RWPE2 (cell line): Measurements from ENCODE around the gene AICDA.
"Not testable (repeated sequence)": the region's sequence is repeated elsewhere in the genome, so short reads cannot be mapped to it uniquely, and the experiment has no call there.

Experiments
- ATAC-seq: fragments of 200-7000 bp; cut with Tn5 transposase; 3 replicates; pipeline ENCODE4 v1.9.1; 2021; ENCODE audit warnings: low read depth
- DNase-seq: peaks from one replicate; pipeline ENCODE4 v3.0.0-alpha.2; 2020; ENCODE audit warnings: low spot score
- H3K27ac ChIP-seq: fragments of 450-650 bp; 2 replicates; pipeline ENCODE4 v1.5.1; 2017; ENCODE audit warnings: mild to moderate bottlenecking; ENCODE audit not compliant: poor library complexity, severe bottlenecking
- H3K27me3 ChIP-seq: fragments of 250-450 bp; sonication (Bioruptor Pico); 2 replicates; pipeline ENCODE4 v1.5.1; 2021; ENCODE audit warnings: mild to moderate bottlenecking, moderate library complexity; ENCODE audit not compliant: insufficient read depth, poor library complexity, severe bottlenecking
- H3K36me3 ChIP-seq: fragments of 250-450 bp; sonication (Bioruptor Pico); 2 replicates; pipeline ENCODE4 v1.5.1; 2020; ENCODE audit warnings: low read depth, mild to moderate bottlenecking, moderate library complexity
- H3K4me1 ChIP-seq: fragments of 250-450 bp; sonication (Bioruptor Pico); 2 replicates; pipeline ENCODE4 v1.5.1; 2021; ENCODE audit warnings: mild to moderate bottlenecking, moderate library complexity; ENCODE audit not compliant: insufficient read depth, poor library complexity, severe bottlenecking
- H3K4me3 ChIP-seq: fragments of 250-450 bp; sonication (Bioruptor Pico); 2 replicates; pipeline ENCODE4 v1.5.1; 2021; ENCODE audit warnings: mild to moderate bottlenecking, moderate library complexity; ENCODE audit not compliant: severe bottlenecking
- H3K9me3 ChIP-seq: fragments of 250-450 bp; sonication (Bioruptor Pico); 2 replicates; pipeline ENCODE4 v1.5.1; 2021; ENCODE audit warnings: mild to moderate bottlenecking, moderate library complexity; ENCODE audit not compliant: severe bottlenecking
- CTCF ChIP-seq: fragments of 450-650 bp; IDR thresholded peaks from one replicate; pipeline ENCODE4 v1.5.1; 2017; ENCODE audit warnings: mild to moderate bottlenecking, moderate library complexity; ENCODE audit not compliant: poor library complexity, severe bottlenecking

AICDA gene

GRCh38 chr12:8577879-8578278 is 34.8 kb downstream of the AICDA start:
- no peak for TF ChIP-seq CTCF
- Histone ChIP-seq H3K27me3 (no peaks in the 10 kb centered on the region), H3K27ac (no peak overlapping the region), H3K9me3 (no peaks in the 10 kb centered on the region), H3K36me3 (no peaks in the 10 kb centered on the region), H3K4me1 (no peaks in the 10 kb centered on the region), H3K4me3 (no peak overlapping the region)
- DNase-seq (no peak), ATAC-seq (no peak)

DNA sequence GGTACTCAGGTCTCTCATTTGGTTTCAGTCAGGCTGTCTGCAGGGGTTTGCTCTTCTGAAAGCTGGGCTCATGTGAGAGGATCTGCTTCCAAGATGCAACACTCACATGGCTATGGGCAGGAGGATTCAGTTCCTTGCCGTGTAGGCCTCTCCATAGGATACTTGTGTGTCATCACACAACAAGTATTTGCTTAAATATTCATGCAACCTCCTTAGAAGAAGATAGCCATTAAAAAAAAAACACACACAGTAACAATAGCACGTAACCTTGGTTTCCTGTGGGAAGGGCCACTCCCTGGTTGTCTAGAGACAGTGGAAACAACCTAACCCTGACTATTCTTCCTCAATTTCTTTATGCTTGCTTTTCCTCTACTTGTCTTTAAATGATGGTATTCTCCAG is 40.2 kb downstream of the AICDA start:
- H3K27me3 ChIP-seq, result no peaks in the 10 kb centered on the region
- ATAC-seq, result no peak
- DNase-seq, result no peak
- no peaks in the 10 kb centered on the region for H3K9me3 ChIP-seq
- no peak for TF ChIP-seq CTCF
- H3K4me3 ChIP-seq, result no peak overlapping the region
- H3K4me1 ChIP-seq, result no peaks in the 10 kb centered on the region
- no peaks in the 10 kb centered on the region for H3K36me3 ChIP-seq
- no peak overlapping the region for H3K27ac ChIP-seq

- H3K36me3 ChIP-seq, result no peaks in the 10 kb centered on the region
- no peak for TF ChIP-seq CTCF
- DNase-seq (no peak), ATAC-seq (no peak)
- no peak overlapping the region for H3K27ac ChIP-seq
- no peaks in the 10 kb centered on the region for H3K27me3 ChIP-seq
- no peak overlapping the region for H3K4me3 ChIP-seq
- H3K4me1 ChIP-seq, result no peaks in the 10 kb centered on the region
- no peaks in the 10 kb centered on the region for H3K9me3 ChIP-seq
Observed at GRCh38 chr12:8566525-8566924, 46.1 kb downstream of the AICDA start.

DNA sequence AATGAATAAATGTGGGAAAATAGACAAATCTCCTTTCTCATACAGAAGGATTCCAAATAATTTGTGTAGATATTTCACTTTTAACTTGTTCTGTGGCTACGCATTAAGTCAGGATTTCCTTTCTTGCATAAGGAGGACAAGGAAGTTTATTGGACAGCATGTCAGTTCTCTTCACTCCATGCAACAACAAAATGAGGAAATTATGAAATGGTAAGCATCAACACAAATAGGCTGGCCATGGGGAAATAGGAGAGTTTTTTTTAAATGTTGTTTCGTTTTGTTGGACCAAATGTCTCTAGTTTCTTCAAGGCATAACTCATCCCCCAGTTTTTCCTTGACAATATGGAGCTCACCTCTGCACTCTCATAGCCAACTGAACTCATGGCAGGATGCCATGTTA is 46.6 kb downstream of the AICDA start:
- DNase-seq, H3K4me3 ChIP-seq, H3K9me3 ChIP-seq, H3K27ac ChIP-seq, ATAC-seq, H3K36me3 ChIP-seq, H3K27me3 ChIP-seq, H3K4me1 ChIP-seq: not testable (repeated sequence)

DNA sequence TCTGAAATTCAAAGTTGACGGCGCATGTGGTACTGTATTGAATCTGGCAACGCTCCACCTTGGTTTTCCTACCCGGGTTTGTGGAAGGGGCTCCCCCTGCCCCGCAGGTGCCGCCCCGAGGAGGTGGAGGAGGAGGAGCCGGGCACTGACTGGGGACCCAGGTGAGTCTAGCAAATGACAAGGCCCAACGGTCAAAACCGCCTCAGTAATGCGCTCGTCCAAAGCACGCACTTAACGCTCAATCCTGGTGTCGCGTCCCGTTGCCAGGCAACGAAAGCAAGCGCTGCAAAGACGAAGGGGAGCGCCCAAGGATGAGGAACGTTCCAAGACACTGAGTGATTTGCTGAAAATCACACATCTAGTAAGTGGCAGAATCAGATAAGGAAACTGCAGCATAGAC is 48.0 kb downstream of the AICDA start:
- Histone ChIP-seq H3K27me3 (no peaks in the 10 kb centered on the region), H3K4me3 (no peak overlapping the region), H3K36me3 (no peaks in the 10 kb centered on the region), H3K4me1 (no peaks in the 10 kb centered on the region), H3K27ac (no peak overlapping the region), H3K9me3 (no peaks in the 10 kb centered on the region)
- ATAC-seq (no peak), DNase-seq (no peak)
- TF ChIP-seq CTCF, result no peak
